B cell (primary cell): ENCODE results near the gene E2F7. TPM values are rescaled to one million over a fixed set of nuclear protein-coding genes. Genes with fewer than 3 reads are reported as not detected.

Source experiments
- ATAC-seq: fragments of 200-7000 bp; cut with Tn5 transposase; one replicate; pipeline ENCODE4 v1.10.0; 2021; ENCODE audit warnings: low read depth, mild to moderate bottlenecking, moderate number of reproducible peaks, moderate library complexity
- CTCF ChIA-PET: fragments of 350-600 bp; sonication (Branson Sonifier 250); formaldehyde crosslinking; loops from one replicate; lab custom pipeline; 2021; ENCODE audit warnings: antibody characterized with exemption, inconsistent platforms; lab: Charles Lee
- POLR2A ChIA-PET: fragments of 350-600 bp; sonication (Branson Sonifier 250); formaldehyde crosslinking; loops from one replicate; lab custom pipeline; 2021; ENCODE audit warnings: antibody characterized with exemption; lab: Charles Lee
- DNase-seq: peaks from one replicate; pipeline ENCODE4 v3.0.0; 2013
- H2AFZ ChIP-seq: 2 replicates; pipeline ENCODE4 v1.6.1; 2012; ENCODE audit warnings: mild to moderate bottlenecking, low read depth, low read length; ENCODE audit not compliant: insufficient read depth, poor library complexity, severe bottlenecking
- H3K27ac ChIP-seq, 2 donors: 1 replicate in 1 of 2; 2 replicates in 1 of 2; pipeline ENCODE4 v1.5.1; 2012 to 2013; ENCODE audit warnings: low read length in 2 of 2, mild to moderate bottlenecking in 2 of 2, moderate library complexity in 1 of 2
- H3K27me3 ChIP-seq, 4 experiments: fragments of 200-600 bp in 1 of 4; sonication (generic) in 1 of 4; replicated peaks in 1 of 4; 1 replicate in 2 of 4; 2 replicates in 2 of 4; pipeline versions ENCODE4 v1.6.1 to v1.7.0; 2013 to 2016; ENCODE audit warnings: low read length in 3 of 4, mild to moderate bottlenecking in 2 of 4, mixed read lengths in 1 of 4, moderate library complexity in 1 of 4; ENCODE audit not compliant: insufficient read depth in 4 of 4, control insufficient read depth in 3 of 4; ENCODE audit errors: control extremely low read depth in 1 of 4
- H3K36me3 ChIP-seq, 2 experiments: replicated peaks in 1 of 2; 1 replicate in 1 of 2; 2 replicates in 1 of 2; pipeline versions ENCODE4 v1.6.1 to v1.7.1; 2013; ENCODE audit warnings: low read length in 1 of 2; ENCODE audit not compliant: insufficient read depth in 2 of 2, control insufficient read depth in 1 of 2; ENCODE audit errors: control extremely low read depth in 1 of 2, extremely low read depth in 1 of 2
- H3K4me1 ChIP-seq, 2 donors: fragments of 200-600 bp in 1 of 2; sonication (generic) in 1 of 2; 1 replicate in 1 of 2; 2 replicates in 1 of 2; pipeline versions ENCODE4 v1.5.1 to v1.6.1; 2013 to 2017; ENCODE audit warnings: low read length in 2 of 2; ENCODE audit not compliant: control insufficient read depth in 2 of 2, insufficient read depth in 2 of 2
- H3K4me2 ChIP-seq: replicated peaks from 2 replicates; pipeline ENCODE3; 2012; ENCODE audit warnings: mild to moderate bottlenecking, low read depth, low read length; ENCODE audit not compliant: poor library complexity, severe bottlenecking
- H3K4me3 ChIP-seq, 5 experiments: fragments of 200-600 bp in 1 of 5; sonication (generic) in 1 of 5; 1 replicate in 3 of 5; 2 replicates in 2 of 5; pipeline versions ENCODE4 v1.5.1 to v1.7.0; 2011 to 2016; ENCODE audit warnings: low read length in 4 of 5, mild to moderate bottlenecking in 4 of 5, low read depth in 2 of 5, control low read depth in 1 of 5, moderate library complexity in 1 of 5; ENCODE audit not compliant: insufficient read depth in 1 of 5; ENCODE audit errors: control extremely low read depth in 1 of 5, extremely low read depth in 1 of 5
- H3K79me2 ChIP-seq: fragments of 200-600 bp; sonication (generic); one replicate; pipeline ENCODE4 v1.6.0; 2016; ENCODE audit warnings: low read length; ENCODE audit not compliant: control insufficient read depth, insufficient read depth
- H3K9ac ChIP-seq: fragments of 200-600 bp; sonication (generic); 2 replicates; pipeline ENCODE4 v1.6.1; 2017; ENCODE audit warnings: mild to moderate bottlenecking, low read length, moderate library complexity
- H3K9me3 ChIP-seq, 3 donors: one replicate each; pipeline versions ENCODE4 v1.6.1 to v1.7.1; 2013; ENCODE audit warnings: low read length in 2 of 3; ENCODE audit not compliant: control insufficient read depth in 2 of 3, insufficient read depth in 1 of 3; ENCODE audit errors: control extremely low read depth in 1 of 3
- H4K20me1 ChIP-seq: 2 replicates; pipeline ENCODE4 v1.6.0; 2012; ENCODE audit warnings: mild to moderate bottlenecking, low read length; ENCODE audit not compliant: insufficient read depth, control insufficient read depth, poor library complexity, severe bottlenecking
- H3K27ac Mint-ChIP-seq: one replicate; pipeline ENCODE4 v1.8.0; 2021; ENCODE audit warnings: mixed read lengths
- H3K27me3 Mint-ChIP-seq: one replicate; pipeline ENCODE4 v1.8.0; 2021; ENCODE audit warnings: mixed read lengths
- H3K4me1 Mint-ChIP-seq: one replicate; pipeline ENCODE4 v1.8.0; 2021; ENCODE audit warnings: mixed read lengths
- H3K4me3 Mint-ChIP-seq: one replicate; pipeline ENCODE4 v1.8.0; 2021; ENCODE audit warnings: mixed read lengths
- H3K9me3 Mint-ChIP-seq: one replicate; pipeline ENCODE4 v1.8.0; 2022; ENCODE audit warnings: mixed read lengths; ENCODE audit not compliant: insufficient read depth
- CTCF ChIP-seq: fragments of 200-600 bp; IDR thresholded peaks from one replicate; pipeline ENCODE4 v1.8.0; 2022; ENCODE audit warnings: antibody characterized with exemption, mild to moderate bottlenecking
- EZH2 ChIP-seq: IDR thresholded peaks from 2 replicates; pipeline ENCODE4 v1.6.1; 2012; ENCODE audit warnings: borderline replicate concordance, low read depth, mild to moderate bottlenecking, moderate library complexity, low read length; ENCODE audit not compliant: insufficient read depth, poor library complexity, severe bottlenecking
- WGBS: methylation state at CpG from one replicate; pipeline ENCODE4 v1.1.5; 2013; ENCODE audit warnings: missing lambda C conversion rate; ENCODE audit not compliant: insufficient coverage; 5-methylcytosine and 5-hydroxymethylcytosine counted together
- intact Hi-C: fragments of 100-400 bp; cut with micrococcal nuclease; formaldehyde crosslinking; loops from one replicate; pipeline ENCODE4 v1.10.0; 2022
- polyA plus RNA-seq: library from polyadenylated mRNA; depleted of rRNA; stranded (reverse); fragments of >200 nt; gene quantifications from 2 replicates; pipeline ENCODE4 v1.2.3, GENCODE V29; 2012
- total RNA-seq, 2 donors: library from RNA; stranded (reverse); fragments of 120-200 nt in 1 of 2; gene quantifications; 1 replicate in 1 of 2; 2 replicates in 1 of 2; pipeline versions ENCODE4 v1.2.3 to v1.2.4, GENCODE V29; 2013 to 2022

Gene E2F7
- total and polyA plus RNA-seq, 2 donors (not counting 1 experiment from before 2014, with no cell fraction given), result 0.15 to 0.42 TPM

GRCh38 chr12:77070382-77070781 is 5.0 kb upstream of the E2F7 start:
- H3K9me3 ChIP-seq, result peaks cover 0 to 1% (median 0%) of the 10 kb centered on the region in 3 donors
- H3K36me3 ChIP-seq, result no peaks in the 10 kb centered on the region
- H4K20me1 ChIP-seq, result no peaks in the 10 kb centered on the region
- ChIA-PET CTCF (no interaction called here), POLR2A (no interaction called here)
- Mint-ChIP-seq H3K27ac (no peak overlapping the region), H3K4me3 (no peak overlapping the region), H3K9me3 (no peaks in the 10 kb centered on the region), H3K27me3 (peaks cover 6% of the 10 kb centered on the region), H3K4me1 (peaks cover 5% of the 10 kb centered on the region)
- no peaks in the 10 kb centered on the region for H3K27me3 ChIP-seq
- no peak overlapping the region for H3K27ac ChIP-seq
- no peaks in the 10 kb centered on the region for H3K79me2 ChIP-seq
- H3K9ac ChIP-seq, result no peak overlapping the region
- TF ChIP-seq CTCF (no peak), EZH2 (no peak)
- no peak overlapping the region for H2AFZ ChIP-seq
- no peak overlapping the region for H3K4me2 ChIP-seq
- peaks cover 3 to 4% of the 10 kb centered on the region in 2 donors for H3K4me1 ChIP-seq
- no peak overlapping the region for H3K4me3 ChIP-seq
- no CpG with 5 or more reads among the region's 3 CpGs for WGBS
- intact Hi-C loops, result no loop called here
- no peak for ATAC-seq
- no peak for DNase-seq

GRCh38 chr12:77064896-77065360 is 441 bp downstream of the E2F7 start:
- intact Hi-C loops, result loop anchor here (1.0 to 10.0 kb wide), 3 partner anchors 16 to 1550 kb away; partner anchors contain the start of genes KRR1 and ZDHHC17
- H3K27ac Mint-ChIP-seq, result no peak overlapping the region
- DNase-seq, result no peak
- Histone ChIP-seq H4K20me1 (no peaks in the 10 kb centered on the region), H3K27me3 (peaks cover 0 to 22% (median 13%) of the 10 kb centered on the region in 4 experiments), H3K79me2 (no peaks in the 10 kb centered on the region), H3K4me3 (peak overlapping the region; percentile 15 to 79 (median 63)), H2AFZ (peak overlapping the region; percentile 97), H3K9ac (peak overlapping the region; percentile 75), H3K4me1 (peaks cover 29 to 38% of the 10 kb centered on the region in 2 donors), H3K9me3 (no peaks in the 10 kb centered on the region), H3K27ac (no peak overlapping the region), H3K4me2 (peak overlapping the region; percentile 94), H3K36me3 (no peaks in the 10 kb centered on the region)
- peaks cover 41% of the 10 kb centered on the region for H3K4me1 Mint-ChIP-seq
- peak; percentile 5 for ATAC-seq
- WGBS, result 0% methylated on average over 16 of the region's 24 CpGs
- H3K4me3 Mint-ChIP-seq, result peak overlapping the region; percentile 90
- no peaks in the 10 kb centered on the region for H3K9me3 Mint-ChIP-seq
- TF ChIP-seq EZH2 (no peak), CTCF (no peak)
- peaks cover 10% of the 10 kb centered on the region for H3K27me3 Mint-ChIP-seq
- ChIA-PET POLR2A (no interaction called here), CTCF (interaction anchor here (0.8 to 0.9 kb wide), 2 partner anchors 10 to 54 kb away, joined by 3 to 4 read pairs; no protein-coding TSS in a partner anchor)
